RPMI8226 (cell line): ENCODE results near the gene TRIML1.
"Not testable (repeated sequence)": the region's sequence is repeated elsewhere in the genome, so short reads cannot be mapped to it uniquely, and the experiment has no call there.

Source experiments
- DNase-seq: peaks from one replicate; pipeline ENCODE4 v3.0.0-alpha.2; 2015

TRIML1 gene

GRCh38 chr4:188154668-188155405 is 15.6 kb downstream of the TRIML1 start:
- no peak for DNase-seq

- no peak for DNase-seq
Observed at GRCh38 chr4:188158336-188158735, 19.1 kb downstream of the TRIML1 start.

- not testable (repeated sequence) for DNase-seq
Observed at GRCh38 chr4:188159513-188160226, 20.4 kb downstream of the TRIML1 start.

- no peak for DNase-seq
Observed at GRCh38 chr4:188160406-188160805, 21.2 kb downstream of the TRIML1 start.

- no peak for DNase-seq
Observed at GRCh38 chr4:188161167-188161566, 21.9 kb downstream of the TRIML1 start.

- no peak for DNase-seq
Observed at GRCh38 chr4:188162698-188163097, 23.5 kb downstream of the TRIML1 start.

GRCh38 chr4:188168726-188169373 is 29.6 kb downstream of the TRIML1 start:
- no peak for DNase-seq

GRCh38 chr4:188171551-188171950 is 32.3 kb downstream of the TRIML1 start:
- no peak for DNase-seq

- no peak for DNase-seq
Observed at GRCh38 chr4:188175288-188175687, 36.0 kb downstream of the TRIML1 start.

- no peak for DNase-seq
Observed at GRCh38 chr4:188177997-188178675, 38.9 kb downstream of the TRIML1 start.

GRCh38 chr4:188178806-188179205 is 39.6 kb downstream of the TRIML1 start:
- DNase-seq, result no peak

- DNase-seq, result no peak
Observed at GRCh38 chr4:188187106-188187505, 47.9 kb downstream of the TRIML1 start.

GRCh38 chr4:188190461-188190860 is 51.2 kb downstream of the TRIML1 start:
- no peak for DNase-seq

GRCh38 chr4:188194421-188194820 is 55.2 kb downstream of the TRIML1 start:
- no peak for DNase-seq

- DNase-seq, result no peak
Observed at GRCh38 chr4:188195389-188195985, 56.2 kb downstream of the TRIML1 start.

GRCh38 chr4:188196134-188196735 is 57.0 kb downstream of the TRIML1 start:
- DNase-seq, result no peak
